ENCODE results near the gene GLYATL2.

DNA sequence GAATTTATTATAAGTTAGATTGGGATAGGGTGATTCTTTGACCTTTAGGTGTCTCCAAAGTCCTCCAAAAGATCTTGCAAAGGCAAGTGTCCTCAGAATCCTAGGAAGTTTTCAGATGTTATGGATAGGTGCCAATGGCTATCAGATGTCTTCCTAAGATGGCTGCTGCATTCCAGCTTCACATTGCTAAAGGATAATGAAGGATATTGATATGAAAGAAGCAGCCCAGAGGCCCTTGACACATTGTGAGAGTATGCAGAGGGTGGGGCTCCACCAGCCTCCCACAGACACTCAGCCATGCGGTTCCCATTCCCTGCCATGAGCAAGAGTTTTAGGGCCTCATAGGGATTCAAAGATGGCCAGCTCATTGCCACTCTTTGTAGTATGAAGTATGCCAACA is 22.3 kb upstream of the GLYATL2 start:
- TF ChIP-seq, protein P1, sequence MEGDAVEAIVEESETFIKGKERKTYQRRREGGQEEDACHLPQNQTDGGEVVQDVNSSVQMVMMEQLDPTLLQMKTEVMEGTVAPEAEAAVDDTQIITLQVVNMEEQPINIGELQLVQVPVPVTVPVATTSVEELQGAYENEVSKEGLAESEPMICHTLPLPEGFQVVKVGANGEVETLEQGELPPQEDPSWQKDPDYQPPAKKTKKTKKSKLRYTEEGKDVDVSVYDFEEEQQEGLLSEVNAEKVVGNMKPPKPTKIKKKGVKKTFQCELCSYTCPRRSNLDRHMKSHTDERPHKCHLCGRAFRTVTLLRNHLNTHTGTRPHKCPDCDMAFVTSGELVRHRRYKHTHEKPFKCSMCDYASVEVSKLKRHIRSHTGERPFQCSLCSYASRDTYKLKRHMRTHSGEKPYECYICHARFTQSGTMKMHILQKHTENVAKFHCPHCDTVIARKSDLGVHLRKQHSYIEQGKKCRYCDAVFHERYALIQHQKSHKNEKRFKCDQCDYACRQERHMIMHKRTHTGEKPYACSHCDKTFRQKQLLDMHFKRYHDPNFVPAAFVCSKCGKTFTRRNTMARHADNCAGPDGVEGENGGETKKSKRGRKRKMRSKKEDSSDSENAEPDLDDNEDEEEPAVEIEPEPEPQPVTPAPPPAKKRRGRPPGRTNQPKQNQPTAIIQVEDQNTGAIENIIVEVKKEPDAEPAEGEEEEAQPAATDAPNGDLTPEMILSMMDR (IDR thresholded peaks at IDR 0.05; ENCODE audit: low read length): no peak
- TF ChIP-seq EZH2 (optimal IDR thresholded peaks at IDR 0.05; ENCODE audit: low read depth, low read length): no peak

Measured in MM.1S (cell line).